Fibroblast of skin of scalp (primary cell): ENCODE results near the gene NPR2.
A peak's percentile ranks its signal among the peaks of the same experiment; 100 is the strongest.

ENCODE experiments used
- DNase-seq: peaks from one replicate; pipeline ENCODE4 v3.0.0-alpha.2; 2013

The NPR2 gene

DNA sequence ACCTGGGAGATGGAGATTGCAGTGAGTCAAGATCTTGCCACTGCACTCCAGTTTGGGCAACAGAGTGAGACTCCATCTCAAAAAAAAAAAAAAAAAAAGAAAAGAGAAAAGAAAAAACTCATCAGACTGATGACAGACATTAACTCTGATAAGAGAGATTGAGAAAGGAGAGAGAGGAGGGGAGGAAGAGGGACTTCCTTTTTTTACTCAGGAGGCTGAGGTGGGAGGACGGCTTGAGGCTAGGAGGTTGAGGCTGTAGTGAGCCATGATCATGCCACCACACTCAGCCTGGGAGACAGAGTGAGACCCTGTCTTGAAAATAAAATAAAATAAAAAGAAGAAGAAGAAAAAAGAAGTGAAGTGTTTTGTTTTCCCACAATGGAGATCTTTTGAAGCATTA, 27.6 kb upstream of the NPR2 start:
- no peak for DNase-seq

DNA sequence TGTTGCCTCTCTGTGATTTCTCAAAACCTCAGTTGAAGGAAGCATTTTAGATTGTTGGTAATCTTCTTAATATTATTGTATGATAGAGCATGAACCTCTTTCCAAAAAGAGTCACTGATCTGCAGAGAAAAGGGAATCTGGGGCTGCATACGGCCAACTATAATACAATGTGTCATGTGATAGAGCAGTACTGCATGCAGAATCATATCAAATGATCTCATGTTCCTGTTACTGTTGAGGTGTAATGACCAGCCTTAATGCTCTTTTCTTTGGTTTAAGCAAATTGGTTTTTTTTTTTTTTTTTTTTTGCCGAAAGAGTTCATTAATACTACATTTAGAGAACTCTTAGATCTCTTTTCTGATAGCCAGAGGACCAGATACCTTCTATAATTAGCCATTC, 24.4 kb upstream of the NPR2 start:
- no peak for DNase-seq

DNA sequence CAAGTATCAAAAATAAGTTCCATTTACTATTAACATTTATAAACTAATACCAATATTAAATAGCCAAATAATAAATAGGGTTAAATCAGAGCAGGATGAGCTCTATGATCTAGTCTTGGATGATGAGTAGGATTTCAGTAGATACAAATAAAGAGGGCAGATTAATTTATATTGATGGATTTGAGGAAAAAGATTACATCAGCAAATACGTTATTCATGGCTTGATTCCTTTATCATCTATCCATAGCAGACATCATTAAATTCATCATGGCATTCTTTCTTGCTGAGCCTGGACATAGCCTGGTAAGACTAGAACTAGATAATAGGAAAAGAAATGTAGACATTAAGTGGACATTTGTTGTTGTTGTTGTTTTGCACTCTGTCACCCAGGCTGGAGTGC, 23.9 kb upstream of the NPR2 start:
- DNase-seq: no peak

DNA sequence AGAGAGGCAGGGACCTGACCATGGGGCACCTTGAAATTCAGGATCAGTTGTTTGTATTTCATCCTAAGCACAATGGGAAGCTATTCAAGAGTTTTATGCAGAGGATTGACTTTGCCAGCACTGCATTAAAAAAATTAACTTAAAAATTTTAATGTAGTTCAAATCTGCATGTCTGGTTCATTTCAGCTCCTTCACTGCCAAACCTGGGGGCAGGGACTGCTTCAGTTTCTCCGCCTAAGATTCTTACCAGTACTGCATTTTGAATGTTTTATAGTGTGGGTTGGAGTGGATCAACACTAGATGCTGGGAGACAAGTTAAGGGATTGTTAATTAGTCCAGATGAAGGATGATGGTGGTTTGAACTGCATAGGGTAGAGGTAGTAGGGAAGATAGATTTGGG, 21.6 kb upstream of the NPR2 start:
- DNase-seq: no peak

DNA sequence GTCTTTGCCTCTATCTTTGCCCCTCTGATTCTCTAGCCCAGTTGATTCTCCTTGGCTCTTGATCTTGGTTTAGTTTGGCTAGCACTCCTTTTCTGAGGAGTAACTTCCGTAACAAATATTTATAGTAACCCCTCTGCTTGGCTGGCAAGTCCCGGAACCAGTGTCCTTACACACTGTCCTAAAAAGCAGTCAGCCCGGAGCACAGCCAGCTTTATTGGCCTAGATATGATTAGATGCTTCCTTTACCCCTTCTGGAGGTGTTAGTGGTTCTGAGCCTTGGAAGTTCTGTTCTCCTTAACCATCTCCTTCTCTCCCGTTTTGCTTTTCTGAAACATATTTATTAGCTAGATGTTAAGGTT, 20.3 kb upstream of the NPR2 start:
- no peak for DNase-seq

DNA sequence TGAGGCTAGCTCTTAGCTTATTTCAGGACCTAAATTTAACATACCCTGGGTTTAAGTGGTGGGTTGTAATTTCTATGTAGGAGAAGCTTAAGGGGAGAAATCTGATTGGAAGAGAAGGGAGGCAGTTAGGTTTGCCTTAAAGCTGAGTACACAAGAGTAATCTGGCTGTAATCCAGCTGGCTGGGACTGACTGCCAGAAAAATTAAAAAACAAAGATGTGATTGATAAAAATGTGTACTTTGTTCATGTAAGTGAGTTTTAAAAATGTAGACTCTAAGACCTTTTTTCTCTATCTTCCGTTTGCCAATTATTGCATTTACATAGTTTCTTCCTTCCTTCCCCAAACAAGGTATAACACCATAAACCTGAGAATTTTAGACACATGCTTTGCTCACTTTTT, 19.9 kb upstream of the NPR2 start:
- no peak for DNase-seq

DNA sequence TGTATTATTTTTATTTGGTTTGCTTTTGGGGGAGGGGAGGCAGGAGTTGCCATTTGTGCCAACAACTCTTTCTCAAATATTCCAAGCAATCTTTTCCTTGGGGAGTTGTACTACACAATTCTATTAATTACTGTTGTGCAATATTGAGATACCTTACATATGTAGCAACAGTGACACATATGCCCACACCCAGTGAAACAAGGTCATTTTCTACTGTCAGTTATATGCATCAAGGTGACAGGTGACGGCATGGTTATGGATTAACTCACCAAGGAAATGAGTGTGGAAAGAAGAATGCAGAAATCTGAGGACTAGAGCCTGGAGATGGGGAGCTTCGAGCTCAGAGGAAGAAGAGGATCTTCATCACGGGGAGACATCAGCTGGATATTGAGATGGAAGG, 19.4 kb upstream of the NPR2 start:
- no peak for DNase-seq

DNA sequence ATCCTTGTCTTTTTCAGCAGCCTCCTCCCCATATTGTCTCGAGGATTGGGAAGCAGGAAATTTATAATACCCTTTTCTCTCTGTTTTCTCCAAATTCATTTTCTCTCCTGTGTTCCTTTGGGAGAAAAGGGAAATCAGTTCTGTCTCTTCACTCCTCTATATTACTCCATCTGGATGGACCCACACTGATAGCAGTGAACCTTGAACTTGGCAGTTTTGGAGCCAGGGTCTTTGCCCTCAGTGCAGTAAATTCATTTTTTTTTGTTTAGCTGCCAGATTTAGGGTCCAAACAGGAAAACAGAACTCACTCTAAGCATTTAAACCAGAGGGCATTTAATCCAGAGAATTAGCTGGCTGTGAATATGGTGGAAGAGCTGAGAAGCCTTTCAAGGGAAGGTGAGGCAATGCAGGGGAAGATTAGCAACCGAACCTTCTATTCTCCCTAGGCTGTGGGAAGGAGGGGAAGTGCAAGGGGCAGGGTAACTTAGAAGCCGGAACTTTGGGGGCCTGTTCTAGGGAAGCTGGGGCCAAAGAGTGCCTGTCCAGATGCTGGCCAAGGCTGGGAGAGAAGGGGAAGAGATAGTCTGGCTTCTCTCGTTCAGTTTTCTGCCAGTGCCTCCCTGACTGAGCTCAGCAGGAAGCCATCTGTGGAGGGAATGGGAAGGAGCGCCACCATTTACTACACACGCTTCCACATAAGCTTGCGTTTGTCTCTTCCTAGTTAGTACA, 16.3 kb upstream of the NPR2 start:
- DNase-seq: no peak

DNA sequence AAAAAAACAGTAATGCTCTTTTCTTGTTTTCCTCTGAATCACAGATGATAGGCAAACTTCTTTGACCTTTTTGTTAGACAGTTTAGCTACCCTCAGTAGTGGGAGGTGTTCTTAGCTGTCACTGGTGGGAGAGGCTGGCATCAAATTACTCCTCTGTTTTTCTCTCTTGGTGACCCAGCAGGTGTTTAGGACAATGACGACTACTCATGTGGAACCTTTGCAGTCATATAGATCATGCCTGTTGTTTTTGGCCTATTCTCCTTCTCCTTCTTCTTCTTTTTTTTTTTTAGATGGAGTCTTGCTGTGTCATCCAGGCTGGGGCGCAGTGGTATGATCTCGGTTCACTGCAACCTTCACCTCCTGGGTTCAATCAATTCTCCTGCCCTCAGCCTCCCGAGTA, 15.4 kb upstream of the NPR2 start:
- no peak for DNase-seq

DNA sequence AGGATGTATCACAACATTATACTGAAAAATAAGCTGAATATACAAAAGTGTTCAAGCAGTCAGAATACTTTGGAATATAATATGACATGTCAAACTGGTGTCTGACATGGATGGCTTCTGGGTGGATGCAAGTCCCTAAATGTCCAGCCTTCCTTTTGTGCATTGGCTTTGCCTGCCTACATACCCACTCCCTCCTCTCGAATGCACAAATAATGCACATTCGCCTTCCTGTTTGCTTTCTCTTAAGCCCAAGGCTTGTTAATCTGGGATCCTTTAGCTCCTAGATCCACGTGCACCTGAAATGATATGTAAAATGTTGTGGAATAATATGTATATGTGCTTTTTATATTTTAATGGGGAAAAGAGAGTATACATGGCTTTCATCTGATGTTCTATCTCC, 12.9 kb upstream of the NPR2 start:
- DNase-seq: no peak

DNA sequence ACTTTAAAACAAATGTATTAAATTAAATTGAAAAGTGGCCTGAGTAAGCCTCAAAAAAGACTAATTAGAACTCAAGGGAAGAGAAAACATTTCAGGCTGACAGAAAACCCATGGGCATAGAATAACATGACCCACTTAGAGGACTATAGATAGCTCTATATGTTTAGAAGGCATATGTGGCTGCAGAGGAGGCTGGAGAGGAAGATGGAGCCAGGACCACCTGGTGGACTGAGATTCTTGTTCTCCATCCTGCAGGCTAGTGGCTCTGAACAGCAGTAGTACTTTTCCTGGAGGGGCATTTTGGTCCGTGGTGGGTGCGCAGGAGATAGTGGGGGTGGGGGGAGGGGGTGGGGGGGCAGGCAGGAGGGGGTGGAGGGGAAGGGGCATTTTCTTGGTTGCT, 10.3 kb upstream of the NPR2 start:
- DNase-seq: no peak

DNA sequence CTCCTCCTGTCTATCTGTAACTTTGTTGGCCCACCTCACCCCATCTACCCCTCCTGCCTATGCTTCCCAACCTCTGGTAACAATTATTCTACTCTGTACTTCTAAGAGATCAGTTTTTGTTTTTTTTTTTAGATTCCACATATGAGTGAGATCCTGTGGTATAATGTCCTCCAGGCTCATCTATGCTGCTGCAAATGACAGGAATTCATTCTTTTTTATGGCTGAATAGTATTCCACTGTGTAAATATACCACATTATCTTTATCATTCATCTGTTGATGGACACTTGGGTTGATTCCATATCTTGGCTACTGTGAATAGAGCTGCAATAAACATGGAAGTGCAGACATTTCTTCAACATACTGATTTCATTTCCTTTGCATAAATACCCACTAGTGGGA, 8.0 kb upstream of the NPR2 start:
- no peak for DNase-seq

DNA sequence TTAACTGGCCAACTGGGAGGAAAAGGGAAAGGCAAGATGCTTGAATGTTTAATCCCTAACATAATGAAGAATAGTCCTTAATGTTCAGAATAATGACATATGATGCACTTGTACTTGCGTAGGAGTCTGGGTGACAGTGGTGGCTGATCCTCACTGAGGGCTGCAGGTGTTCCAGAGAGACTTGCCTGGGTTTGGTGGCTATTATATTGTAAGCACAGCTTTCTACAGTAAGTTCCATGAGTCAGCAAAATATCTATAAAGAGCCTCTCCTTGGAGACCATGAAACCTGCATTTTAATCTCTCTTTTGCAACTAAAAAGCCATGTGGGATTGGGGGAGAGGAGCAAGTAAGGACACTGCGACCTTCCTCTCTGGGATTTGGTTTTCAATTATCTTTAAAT, 1.9 kb upstream of the NPR2 start:
- no peak for DNase-seq

DNA sequence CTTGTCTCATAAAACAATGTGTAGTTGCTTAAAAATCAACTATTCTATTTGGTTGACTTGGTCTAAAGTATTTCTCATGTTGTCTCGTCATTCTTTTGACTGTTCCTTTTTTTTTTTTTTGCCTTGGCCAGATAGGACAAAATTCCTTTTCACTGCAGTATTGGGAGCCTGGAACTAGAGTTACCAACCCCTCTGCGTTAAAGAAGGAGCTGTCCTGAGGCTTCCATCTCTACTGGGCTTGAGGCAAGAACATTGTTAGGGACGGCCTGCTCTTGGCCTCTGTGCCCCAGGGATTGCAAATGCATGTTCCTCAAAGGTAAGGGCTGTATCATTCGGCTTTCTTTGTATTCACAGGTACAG, 1.4 kb upstream of the NPR2 start:
- DNase-seq: no peak

DNA sequence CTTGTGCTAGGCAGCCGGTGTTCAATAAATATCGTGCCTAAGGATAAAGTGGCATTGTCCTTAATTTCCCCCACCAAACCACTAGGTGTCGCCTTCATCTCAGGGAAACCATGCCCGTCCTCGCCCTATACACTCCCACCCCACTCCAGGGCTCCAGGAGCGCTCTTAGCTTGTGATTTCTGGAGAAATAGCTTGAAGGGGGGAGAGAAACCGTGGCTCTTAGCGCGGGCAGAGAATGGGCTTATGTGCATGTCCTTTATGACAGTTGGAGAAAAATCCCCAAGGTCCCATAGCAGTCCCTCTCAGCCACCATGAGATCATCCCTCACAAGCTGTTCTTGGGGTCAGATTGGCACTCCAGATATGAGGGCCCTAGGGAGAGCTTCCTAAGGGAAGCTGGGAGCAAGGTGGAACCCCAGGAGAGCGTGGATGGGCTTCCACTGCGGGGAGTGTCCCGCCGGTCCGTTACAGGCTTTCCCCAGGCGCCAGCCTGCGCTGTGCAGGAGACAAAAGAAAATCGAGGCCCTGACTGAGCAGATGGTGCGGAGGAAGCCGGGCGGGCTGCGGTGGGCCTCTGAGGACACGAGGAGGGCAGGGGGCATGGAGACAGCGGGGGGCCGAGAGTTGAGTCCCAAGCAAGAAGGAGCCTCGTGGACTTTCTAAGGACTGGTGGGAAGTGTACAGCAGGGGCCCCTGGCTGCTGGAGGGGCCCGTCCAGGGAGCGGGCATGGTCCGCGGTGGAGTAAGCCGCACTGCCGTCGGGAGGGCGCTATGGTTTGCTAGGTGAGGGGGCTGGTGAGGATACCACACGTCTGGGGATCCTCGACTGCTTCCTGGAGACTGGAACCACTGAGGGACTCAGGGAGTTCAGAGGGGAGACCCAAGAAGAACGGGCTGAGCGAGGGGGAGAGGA, 750 bp upstream of the NPR2 start:
- DNase-seq: peak; percentile 89

DNA sequence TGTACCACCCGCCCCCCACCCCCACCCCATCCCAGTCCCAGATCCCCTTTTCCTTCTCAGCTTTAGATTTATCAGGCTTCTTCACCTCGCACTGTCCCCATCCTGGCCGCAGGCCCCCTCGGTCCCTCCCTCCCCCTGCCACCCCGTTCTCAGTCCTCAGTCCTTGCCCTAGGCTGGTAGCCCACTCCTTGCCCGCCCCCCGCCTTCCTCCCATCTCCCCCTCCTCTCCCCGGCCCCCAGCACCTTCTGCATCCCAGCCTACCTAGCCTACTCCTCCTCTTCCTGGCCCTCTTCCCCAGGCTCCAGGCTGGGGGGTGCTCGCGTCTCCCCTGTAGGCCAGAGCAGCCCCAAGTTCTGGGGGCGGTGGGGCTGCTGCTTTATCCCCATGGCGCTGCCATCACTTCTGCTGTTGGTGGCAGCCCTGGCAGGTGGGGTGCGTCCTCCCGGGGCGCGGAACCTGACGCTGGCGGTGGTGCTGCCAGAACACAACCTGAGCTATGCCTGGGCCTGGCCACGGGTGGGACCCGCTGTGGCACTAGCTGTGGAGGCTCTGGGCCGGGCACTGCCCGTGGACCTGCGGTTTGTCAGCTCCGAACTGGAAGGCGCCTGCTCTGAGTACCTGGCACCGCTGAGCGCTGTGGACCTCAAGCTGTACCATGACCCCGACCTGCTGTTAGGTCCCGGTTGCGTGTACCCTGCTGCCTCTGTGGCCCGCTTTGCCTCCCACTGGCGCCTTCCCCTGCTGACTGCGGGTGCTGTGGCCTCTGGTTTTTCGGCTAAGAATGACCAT, 828 bp downstream of the NPR2 start:
- no peak for DNase-seq

DNA sequence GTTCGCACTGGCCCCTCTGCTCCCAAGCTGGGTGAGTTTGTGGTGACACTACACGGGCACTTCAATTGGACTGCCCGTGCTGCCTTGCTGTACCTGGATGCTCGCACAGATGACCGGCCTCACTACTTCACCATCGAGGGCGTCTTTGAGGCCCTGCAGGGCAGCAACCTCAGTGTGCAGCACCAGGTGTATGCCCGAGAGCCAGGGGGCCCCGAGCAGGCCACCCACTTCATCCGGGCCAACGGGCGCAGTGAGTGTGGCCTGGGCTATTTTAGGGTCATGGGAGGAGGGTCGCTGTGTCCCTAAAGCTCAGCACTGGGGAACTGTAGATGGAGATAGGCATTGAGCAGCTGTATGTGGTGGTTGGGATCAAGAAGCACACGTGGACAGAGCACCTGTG, 1.4 kb downstream of the NPR2 start:
- no peak for DNase-seq

DNA sequence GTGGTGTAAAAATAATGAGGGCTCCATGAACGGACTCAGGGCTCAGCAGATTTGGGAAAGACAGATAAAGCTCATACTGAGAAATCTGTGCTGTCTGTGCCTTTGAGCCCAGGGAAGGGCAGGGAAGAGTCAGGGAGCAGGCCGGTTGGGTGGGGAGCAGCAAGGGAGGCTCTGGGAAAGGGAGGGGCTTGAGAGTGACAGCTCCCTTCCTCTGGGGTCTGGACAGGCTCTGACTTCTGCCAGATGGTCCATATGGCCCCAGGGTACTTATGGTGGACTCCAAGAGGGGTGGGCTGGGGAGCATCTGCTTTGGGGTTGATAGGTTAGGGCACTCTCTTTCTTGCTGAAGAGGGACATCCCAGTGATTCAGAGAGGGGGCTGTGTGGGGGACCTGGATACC, 2.1 kb downstream of the NPR2 start:
- DNase-seq: no peak

DNA sequence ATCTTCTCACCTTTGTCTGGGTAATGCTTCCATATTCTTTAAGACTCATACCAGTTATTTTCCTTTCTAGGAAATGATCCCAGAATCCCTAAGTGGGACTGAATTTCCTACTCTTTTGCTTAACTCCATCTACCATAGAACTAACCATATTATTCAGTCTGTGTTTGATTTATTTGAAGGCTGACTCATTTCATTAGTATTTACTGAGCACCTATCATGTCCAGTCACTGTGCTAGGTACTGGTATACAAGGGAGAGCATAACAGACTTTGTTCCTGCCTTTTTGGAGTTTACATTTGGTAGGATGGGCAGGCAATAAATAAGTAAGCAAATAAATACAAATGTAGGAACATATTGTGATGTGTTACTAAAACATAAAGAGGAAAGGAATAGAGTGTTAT, 4.3 kb downstream of the NPR2 start:
- DNase-seq: no peak

DNA sequence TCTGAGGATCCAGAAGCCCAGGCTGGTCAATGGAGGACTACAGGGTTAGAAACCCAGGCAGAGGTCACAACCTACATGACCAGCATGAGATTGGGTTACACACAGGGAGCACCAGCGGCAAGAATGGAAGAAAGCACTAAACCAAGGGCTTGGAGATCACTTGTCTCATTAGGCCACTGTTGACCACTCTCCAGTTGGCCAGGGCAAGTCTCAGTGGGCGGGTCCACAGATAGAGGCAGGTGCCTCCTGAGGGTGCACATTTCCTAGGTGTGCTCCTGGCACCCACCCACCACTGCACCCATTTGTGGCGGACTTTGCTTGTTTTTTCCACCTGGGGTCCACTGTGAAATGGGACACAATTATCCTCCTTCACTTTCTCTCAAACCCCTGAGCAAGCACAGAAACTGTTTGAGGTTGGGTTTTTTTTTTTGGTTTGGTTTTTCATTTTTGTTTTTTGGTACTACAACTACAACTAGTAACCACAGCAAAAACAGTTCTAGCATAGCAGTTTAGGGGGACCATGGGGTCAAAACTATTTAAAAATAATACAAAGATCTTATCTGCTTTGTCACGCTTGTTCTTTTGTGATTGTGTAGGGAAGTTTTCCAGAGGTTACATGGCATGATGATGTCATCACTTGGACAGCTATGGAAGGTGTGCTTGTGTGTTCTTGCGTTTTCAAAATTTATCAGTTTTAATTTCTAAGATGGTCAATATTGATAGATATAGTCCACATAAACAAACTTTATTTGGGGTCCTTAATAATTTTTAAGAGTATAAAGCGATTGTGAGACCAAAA, 6.1 kb downstream of the NPR2 start:
- no peak for DNase-seq

DNA sequence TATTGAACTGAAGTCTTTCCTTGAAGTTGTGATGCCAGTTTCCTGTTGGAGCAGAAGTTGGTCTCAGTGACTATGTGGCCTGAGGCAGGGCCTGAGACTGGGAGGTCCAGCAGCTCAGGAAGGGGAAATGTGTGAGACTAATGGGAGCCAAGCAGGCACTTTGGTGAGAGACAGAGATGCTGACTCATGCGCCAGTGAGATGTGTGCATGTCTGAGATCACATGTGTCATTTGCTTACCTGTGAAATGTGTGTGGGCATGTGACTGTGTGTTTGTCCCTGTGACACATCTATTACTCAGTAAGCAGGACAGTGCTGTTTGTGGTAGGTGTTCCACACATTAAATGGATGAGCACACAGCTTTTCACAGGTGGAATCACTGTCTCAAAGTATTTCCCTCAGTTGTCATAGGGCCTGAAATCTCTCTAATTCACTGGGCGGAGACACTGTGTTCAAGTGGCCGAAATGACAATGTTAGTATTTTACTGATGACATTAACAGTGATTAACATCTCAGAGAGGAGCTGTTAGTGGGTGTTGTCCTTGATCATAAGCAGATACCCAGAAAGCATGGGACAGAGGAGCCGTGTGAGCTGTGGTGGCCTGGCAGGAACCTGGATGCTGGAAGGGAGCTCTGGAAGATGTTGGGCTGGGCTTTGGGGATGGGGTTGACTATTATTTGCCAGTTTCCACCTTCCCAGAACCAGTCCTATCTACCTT, 7.4 kb downstream of the NPR2 start:
- no peak for DNase-seq

DNA sequence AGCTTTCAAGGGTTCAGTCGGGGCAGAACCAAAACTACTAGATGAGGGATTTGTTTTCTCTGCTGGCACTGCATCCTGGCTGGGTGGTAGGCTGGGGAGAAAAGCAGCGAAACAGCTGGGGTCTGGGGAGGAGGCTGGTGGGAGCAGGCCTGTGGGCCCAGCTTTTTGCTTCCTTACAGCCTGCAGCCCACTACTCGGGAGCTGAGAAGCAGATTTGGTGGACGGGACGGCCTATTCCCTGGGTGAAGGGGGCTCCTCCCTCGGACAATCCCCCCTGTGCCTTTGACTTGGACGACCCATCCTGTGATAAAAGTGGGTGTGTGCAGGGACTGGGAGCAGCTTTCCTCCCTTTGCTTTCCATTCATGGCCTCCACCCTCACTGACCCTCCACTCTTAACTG, 9.1 kb downstream of the NPR2 start:
- no peak for DNase-seq
